ENCODE measurements around the gene DDR2. TPM values are rescaled to one million over a fixed set of nuclear protein-coding genes. Genes with fewer than 3 reads are reported as not detected.
A peak's percentile ranks its signal among the peaks of the same experiment; 100 is the strongest.

Gene DDR2
- total RNA-seq, 1 donor from 2014 or later: 0.69 TPM

DNA sequence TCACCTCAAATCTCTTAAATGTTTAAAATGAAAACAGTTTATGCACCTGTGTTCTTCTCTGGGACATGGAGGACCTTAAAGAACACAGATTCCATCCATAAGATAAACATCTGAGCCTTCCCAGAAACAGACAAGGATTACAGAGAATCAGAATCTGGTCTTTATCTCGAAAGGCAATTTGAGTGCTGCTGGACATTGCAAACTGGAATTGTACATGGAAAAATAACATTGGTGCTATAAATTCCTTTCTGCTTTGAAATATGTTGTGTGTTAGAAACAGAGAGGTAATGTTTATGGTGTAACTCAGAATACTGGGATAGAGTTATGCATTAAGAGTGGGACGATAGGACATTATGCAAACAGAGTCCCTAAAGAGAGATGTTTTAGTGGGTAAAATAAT lies 6.6 kb upstream of the DDR2 start:
- Histone ChIP-seq H2AFZ (replicated peaks) (no peak overlapping the region), H3K4me2 (no peak overlapping the region), H3K4me3 (no peak overlapping the region), H4K20me1 (ENCODE audit: low read depth) (no peaks in the 10 kb centered on the region), H3K9me3 (ENCODE audit: low read depth) (no peaks in the 10 kb centered on the region), H3K79me2 (ENCODE audit: low read depth) (no peaks in the 10 kb centered on the region), H3K27me3 (no peaks in the 10 kb centered on the region), H3K4me1 (no peaks in the 10 kb centered on the region), H3K27ac (no peak overlapping the region), H3K36me3 (no peaks in the 10 kb centered on the region), H3F3A (ENCODE audit: low read depth) (no peaks in the 10 kb centered on the region), H3K9ac (no peak overlapping the region)
- no peak for DNase-seq (ENCODE audit: low spot score)
- TF ChIP-seq, protein P1, sequence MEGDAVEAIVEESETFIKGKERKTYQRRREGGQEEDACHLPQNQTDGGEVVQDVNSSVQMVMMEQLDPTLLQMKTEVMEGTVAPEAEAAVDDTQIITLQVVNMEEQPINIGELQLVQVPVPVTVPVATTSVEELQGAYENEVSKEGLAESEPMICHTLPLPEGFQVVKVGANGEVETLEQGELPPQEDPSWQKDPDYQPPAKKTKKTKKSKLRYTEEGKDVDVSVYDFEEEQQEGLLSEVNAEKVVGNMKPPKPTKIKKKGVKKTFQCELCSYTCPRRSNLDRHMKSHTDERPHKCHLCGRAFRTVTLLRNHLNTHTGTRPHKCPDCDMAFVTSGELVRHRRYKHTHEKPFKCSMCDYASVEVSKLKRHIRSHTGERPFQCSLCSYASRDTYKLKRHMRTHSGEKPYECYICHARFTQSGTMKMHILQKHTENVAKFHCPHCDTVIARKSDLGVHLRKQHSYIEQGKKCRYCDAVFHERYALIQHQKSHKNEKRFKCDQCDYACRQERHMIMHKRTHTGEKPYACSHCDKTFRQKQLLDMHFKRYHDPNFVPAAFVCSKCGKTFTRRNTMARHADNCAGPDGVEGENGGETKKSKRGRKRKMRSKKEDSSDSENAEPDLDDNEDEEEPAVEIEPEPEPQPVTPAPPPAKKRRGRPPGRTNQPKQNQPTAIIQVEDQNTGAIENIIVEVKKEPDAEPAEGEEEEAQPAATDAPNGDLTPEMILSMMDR (IDR thresholded peaks at IDR 0.05): no peak
- TF ChIP-seq EZH2 (IDR thresholded peaks at IDR 0.05) (no peak), EZH2phosphoT487 (IDR thresholded peaks at IDR 0.05) (no peak)
- H3K27me3 Mint-ChIP-seq (ENCODE audit: insufficient read depth, low read depth): no peaks in the 10 kb centered on the region
- no peaks in the 10 kb centered on the region for H3K9me3 Mint-ChIP-seq
- H3K36me3 Mint-ChIP-seq: no peaks in the 10 kb centered on the region
- H3K4me3 Mint-ChIP-seq: no peak overlapping the region
- no peaks in the 10 kb centered on the region for H3K4me1 Mint-ChIP-seq
- H3K27ac Mint-ChIP-seq: no peak overlapping the region

DNA sequence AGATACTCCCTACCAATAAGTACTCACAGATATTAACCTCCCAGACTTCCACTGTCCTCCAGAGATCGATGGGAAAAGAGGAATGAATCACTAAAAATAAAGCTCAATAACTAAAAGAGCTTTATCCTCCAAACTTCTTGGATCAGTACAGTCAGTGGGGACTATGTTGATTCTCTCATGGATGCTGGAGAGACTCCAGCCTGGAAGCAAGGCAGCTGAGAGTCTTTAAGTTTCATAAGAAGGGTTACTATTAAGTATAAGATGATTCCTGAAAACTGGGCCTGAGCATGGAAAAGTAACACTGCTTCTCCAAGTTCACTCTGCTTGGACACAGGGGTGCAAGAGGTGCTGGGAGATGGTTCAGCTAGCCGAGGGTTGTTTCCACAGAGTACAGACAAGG lies 6.2 kb upstream of the DDR2 start:
- H3K36me3 ChIP-seq: no peaks in the 10 kb centered on the region
- H3K4me2 ChIP-seq: no peak overlapping the region
- no peaks in the 10 kb centered on the region for H3K36me3 Mint-ChIP-seq
- no peaks in the 10 kb centered on the region for H3K27me3 ChIP-seq
- H3K4me3 Mint-ChIP-seq: no peak overlapping the region
- H4K20me1 ChIP-seq (ENCODE audit: low read depth): no peaks in the 10 kb centered on the region
- H3K4me3 ChIP-seq: no peak overlapping the region
- TF ChIP-seq, protein P1 (IDR thresholded peaks at IDR 0.05): no peak
- no peak for TF ChIP-seq EZH2phosphoT487 (IDR thresholded peaks at IDR 0.05)
- H3K27me3 Mint-ChIP-seq (ENCODE audit: insufficient read depth, low read depth): no peaks in the 10 kb centered on the region
- no peak overlapping the region for H2AFZ ChIP-seq (replicated peaks)
- H3K9ac ChIP-seq: no peak overlapping the region
- peaks cover 4% of the 10 kb centered on the region for H3K4me1 Mint-ChIP-seq
- no peak overlapping the region for H3K27ac Mint-ChIP-seq
- H3K9me3 Mint-ChIP-seq: no peaks in the 10 kb centered on the region
- no peaks in the 10 kb centered on the region for H3K79me2 ChIP-seq (ENCODE audit: low read depth)
- H3K4me1 ChIP-seq: no peaks in the 10 kb centered on the region
- no peaks in the 10 kb centered on the region for H3F3A ChIP-seq (ENCODE audit: low read depth)
- no peaks in the 10 kb centered on the region for H3K9me3 ChIP-seq (ENCODE audit: low read depth)
- no peak for DNase-seq (ENCODE audit: low spot score)
- no peak overlapping the region for H3K27ac ChIP-seq

DNA sequence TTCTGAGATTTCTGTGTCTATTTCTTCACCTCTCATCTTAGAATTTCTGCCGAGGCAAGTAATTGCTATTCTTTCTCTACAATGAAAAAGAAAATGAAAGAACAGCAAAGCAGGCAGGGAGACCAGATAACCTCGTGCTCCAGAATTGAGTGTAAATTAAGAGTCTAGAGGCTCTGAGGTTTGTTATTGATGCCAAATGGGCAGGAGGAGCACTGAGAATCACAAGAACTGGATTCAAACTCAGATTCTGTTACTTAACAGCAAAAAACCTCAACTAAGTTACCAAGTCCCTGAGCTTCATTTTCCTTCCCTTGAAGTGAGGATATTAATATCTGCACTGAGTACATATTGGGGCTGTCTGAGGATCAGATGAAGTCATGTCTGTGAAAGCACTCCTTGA lies 5.5 kb upstream of the DDR2 start:
- no peak for DNase-seq (ENCODE audit: low spot score)
- no peaks in the 10 kb centered on the region for H3K27me3 ChIP-seq
- H3K9ac ChIP-seq: no peak overlapping the region
- H3K4me1 ChIP-seq: no peaks in the 10 kb centered on the region
- TF ChIP-seq, protein P1 (IDR thresholded peaks at IDR 0.05): no peak
- TF ChIP-seq EZH2phosphoT487 (IDR thresholded peaks at IDR 0.05): no peak
- TF ChIP-seq EZH2 (IDR thresholded peaks at IDR 0.05): no peak
- H3K27ac Mint-ChIP-seq: peak overlapping the region; percentile 15
- no peak overlapping the region for H3K4me3 ChIP-seq
- H3K36me3 Mint-ChIP-seq: no peaks in the 10 kb centered on the region
- no peak overlapping the region for H2AFZ ChIP-seq (replicated peaks)
- no peaks in the 10 kb centered on the region for H4K20me1 ChIP-seq (ENCODE audit: low read depth)
- H3K27ac ChIP-seq: no peak overlapping the region
- H3K79me2 ChIP-seq (ENCODE audit: low read depth): no peaks in the 10 kb centered on the region
- H3K4me1 Mint-ChIP-seq: peaks cover 10% of the 10 kb centered on the region
- H3K4me2 ChIP-seq: no peak overlapping the region
- H3K9me3 ChIP-seq (ENCODE audit: low read depth): no peaks in the 10 kb centered on the region
- H3K36me3 ChIP-seq: no peaks in the 10 kb centered on the region
- H3K27me3 Mint-ChIP-seq (ENCODE audit: insufficient read depth, low read depth): no peaks in the 10 kb centered on the region
- H3F3A ChIP-seq (ENCODE audit: low read depth): no peaks in the 10 kb centered on the region
- H3K4me3 Mint-ChIP-seq: no peak overlapping the region
- no peaks in the 10 kb centered on the region for H3K9me3 Mint-ChIP-seq
